ENCODE measurements around the gene DST.

DST gene

GRCh38 chr6:56642366-56643261, at the start of gene DST:
TSS of gene DST (minus strand) at chr6:56642889.
- peak; percentile 92 for DNase-seq

GRCh38 chr6:56691814-56692213, 49.1 kb upstream of the DST start:
- no peak for DNase-seq

- DNase-seq, result no peak
These were observed 48.6 kb upstream of the DST start for GRCh38 chr6:56691286-56691595.

GRCh38 chr6:56690519-56691285, 48.0 kb upstream of the DST start:
- DNase-seq, result peak; percentile 79

GRCh38 chr6:56689663-56690062, 47.0 kb upstream of the DST start:
- no peak for DNase-seq

- no peak for DNase-seq
These were observed 46.4 kb upstream of the DST start for GRCh38 chr6:56689114-56689513.

- DNase-seq, result no peak
These were observed 45.8 kb upstream of the DST start for GRCh38 chr6:56688521-56688920.

- DNase-seq, result no peak
These were observed 44.9 kb upstream of the DST start for GRCh38 chr6:56687551-56687950.

- DNase-seq, result no peak
These were observed 43.7 kb upstream of the DST start for GRCh38 chr6:56686429-56686828.

GRCh38 chr6:56685994-56686393, 43.3 kb upstream of the DST start:
- no peak for DNase-seq

GRCh38 chr6:56685102-56685733, 42.5 kb upstream of the DST start:
- DNase-seq, result no peak

GRCh38 chr6:56684342-56685101, 41.8 kb upstream of the DST start:
- no peak for DNase-seq

- DNase-seq, result peak; percentile 80
These were observed 41.2 kb upstream of the DST start for GRCh38 chr6:56683882-56684281.

GRCh38 chr6:56682635-56683034, 39.9 kb upstream of the DST start:
- no peak for DNase-seq

- peak; percentile 34 for DNase-seq
These were observed 34.9 kb upstream of the DST start for GRCh38 chr6:56677559-56677958.

- no peak for DNase-seq
These were observed 29.2 kb upstream of the DST start for GRCh38 chr6:56671651-56672461.

GRCh38 chr6:56671160-56671559, 28.5 kb upstream of the DST start:
- no peak for DNase-seq

- no peak for DNase-seq
These were observed 26.4 kb upstream of the DST start for GRCh38 chr6:56669041-56669440.

GRCh38 chr6:56668158-56668557, 25.5 kb upstream of the DST start:
- no peak for DNase-seq

- DNase-seq, result no peak
These were observed 24.6 kb upstream of the DST start for GRCh38 chr6:56667336-56667735.

GRCh38 chr6:56664029-56664428, 21.3 kb upstream of the DST start:
- DNase-seq, result no peak

- DNase-seq, result no peak
These were observed 20.7 kb upstream of the DST start for GRCh38 chr6:56663344-56663743.

Measured in fibroblast of skin of right biceps (primary cell).